K562 (cell line): Measurements from ENCODE around the gene TMEM184A. TPM values are rescaled to one million over a fixed set of nuclear protein-coding genes. Genes with fewer than 3 reads are reported as not detected.

Experiments
- ATAC-seq: fragments of 200-7000 bp; cut with Tn5 transposase; 3 replicates; pipeline ENCODE4 v1.9.1; 2020; ENCODE audit warnings: moderate library complexity
- BruUV-seq: library from RNA; stranded (reverse); fragments of 400-500 nt; replicated peaks from 2 replicates; lab custom pipeline; 2021; lab: Mats Ljungman, UMichigan
- CTCF ChIA-PET: fragments of 300-600 bp; formaldehyde crosslinking; extraction: SDS; loops from one replicate; lab custom pipeline; 2021; ENCODE audit warnings: low intra/inter-chr PET ratio; lab: Yijun Ruan, JAX
- POLR2A ChIA-PET: fragments of 300-600, 350-650 bp; sonication (Branson Sonifier 250); formaldehyde crosslinking; extraction: SDS; loops from one replicate; lab custom pipeline; 2021; ENCODE audit warnings: antibody characterized with exemption, inconsistent platforms; lab: Yijun Ruan, JAX
- DNase-seq, 4 experiments: peaks; one replicate each; pipeline versions ENCODE4 v3.0.0 to v3.0.0-alpha.2; 2011 to 2018; ENCODE audit warnings: low spot score in 3 of 4, mixed read lengths in 3 of 4; ENCODE audit errors: extremely low read depth in 1 of 4
- FAIRE-seq: peaks from 2 replicates; lab custom pipeline; 2011; peaks lifted over from hg19 to GRCh38; lab: Jason Lieb, UNC
- H2AFZ ChIP-seq: 2 replicates; pipeline ENCODE4 v1.6.0; 2011; ENCODE audit warnings: low read depth, low read length, control low read depth, inconsistent platforms
- H3K27ac ChIP-seq: fragments of 200-600 bp; 3 replicates; pipeline ENCODE4 v1.8.0; 2011; ENCODE audit warnings: low read depth, mild to moderate bottlenecking, control low read depth, inconsistent platforms, low read length, moderate library complexity, mixed read lengths; ENCODE audit errors: extremely low read depth
- H3K27me3 ChIP-seq, 2 experiments: fragments of 300-600 bp in 1 of 2; 2 replicates in 1 of 2; 3 replicates in 1 of 2; pipeline versions ENCODE4 v1.6.0 to v1.8.0; 2011; ENCODE audit warnings: inconsistent platforms in 2 of 2, low read length in 2 of 2, mild to moderate bottlenecking in 1 of 2, mixed read lengths in 1 of 2, moderate library complexity in 1 of 2; ENCODE audit not compliant: control insufficient read depth in 2 of 2, insufficient read depth in 2 of 2
- H3K36me3 ChIP-seq: fragments of 300-600 bp; 3 replicates; pipeline ENCODE4 v1.8.0; 2011; ENCODE audit warnings: mild to moderate bottlenecking, low read length, inconsistent platforms; ENCODE audit not compliant: control insufficient read depth, insufficient read depth
- H3K4me1 ChIP-seq, 2 experiments: fragments of 200-600 bp in 1 of 2; replicated peaks in 1 of 2; 2 replicates in 1 of 2; 3 replicates in 1 of 2; pipeline versions ENCODE4 v1.5.1 to v1.8.0; 2011; ENCODE audit warnings: inconsistent platforms in 2 of 2, low read length in 2 of 2, mild to moderate bottlenecking in 1 of 2, mixed read lengths in 1 of 2, moderate library complexity in 1 of 2; ENCODE audit not compliant: control insufficient read depth in 2 of 2, insufficient read depth in 2 of 2
- H3K4me2 ChIP-seq: 2 replicates; pipeline ENCODE4 v1.6.1; 2011; ENCODE audit warnings: low read length, control low read depth, inconsistent platforms, mixed read lengths; ENCODE audit not compliant: insufficient read depth
- H3K4me3 ChIP-seq: fragments of 200-600 bp; sonication (generic), shearing (Covaris generic); 2 replicates; pipeline ENCODE4 v1.5.1; 2016; ENCODE audit warnings: control low read depth, inconsistent platforms
- H3K79me2 ChIP-seq: fragments of 200-600 bp; 3 replicates; pipeline ENCODE4 v1.8.0; 2011; ENCODE audit warnings: low read length, inconsistent platforms; ENCODE audit not compliant: control insufficient read depth, insufficient read depth
- H3K9ac ChIP-seq, 2 experiments: 2 replicates each; pipeline versions ENCODE4 v1.6.0 to v1.6.1; 2011; ENCODE audit warnings: low read depth in 2 of 2, low read length in 2 of 2, control low read depth in 1 of 2, inconsistent platforms in 1 of 2, mild to moderate bottlenecking in 1 of 2, mixed read lengths in 1 of 2; ENCODE audit not compliant: insufficient read depth in 1 of 2
- H3K9me1 ChIP-seq: one replicate; pipeline ENCODE4 v1.6.0; 2011; ENCODE audit warnings: inconsistent platforms, mild to moderate bottlenecking, low read length, moderate library complexity; ENCODE audit not compliant: control insufficient read depth, insufficient read depth
- H3K9me3 ChIP-seq: replicated peaks from 2 replicates; pipeline ENCODE4 v1.5.1; 2011; ENCODE audit warnings: low read depth, low read length, inconsistent platforms; ENCODE audit not compliant: control insufficient read depth, insufficient read depth
- H4K20me1 ChIP-seq: replicated peaks from 2 replicates; pipeline ENCODE4 v1.6.1; 2011; ENCODE audit warnings: low read length, inconsistent platforms, mixed read lengths; ENCODE audit not compliant: control insufficient read depth, insufficient read depth
- EP300 ChIP-seq: IDR thresholded peaks from 2 replicates; pipeline ENCODE4 v1.6.1; 2012; ENCODE audit warnings: low read length, improper control_type of control experiment
- OTX1 ChIP-seq: fragments of 450-650 bp; formaldehyde crosslinking; IDR thresholded peaks from 2 replicates; pipeline ENCODE4 v1.4.0; 2022; ENCODE audit warnings: mild to moderate bottlenecking
- TEAD4 ChIP-seq, 2 experiments: sonication (generic) in 1 of 2; formaldehyde crosslinking in 1 of 2; IDR thresholded peaks; 2 replicates each; pipeline versions ENCODE4 v1.6.1 to v1.8.0; 2012 to 2022; ENCODE audit warnings: borderline replicate concordance in 1 of 2, inconsistent platforms in 1 of 2, low read length in 1 of 2, mild to moderate bottlenecking in 1 of 2, missing genetic modification reagents in 1 of 2
- ZBTB7A ChIP-seq: IDR thresholded peaks from 2 replicates; pipeline ENCODE4 v1.6.1; 2011; ENCODE audit warnings: low read depth, mild to moderate bottlenecking, low read length, moderate library complexity, borderline replicate concordance; ENCODE audit not compliant: control insufficient read depth
- ZNF232 ChIP-seq: sonication (generic); formaldehyde crosslinking; IDR thresholded peaks from 2 replicates; pipeline ENCODE4 v1.8.0; 2022; ENCODE audit warnings: mild to moderate bottlenecking, missing genetic modification reagents
- WGBS: fragments of 100-300 bp; shearing (Covaris generic); methylation state at CpG from one replicate; pipeline ENCODE4 v1.1.6; 2016; ENCODE audit warnings: low coverage, mixed read lengths; ENCODE audit not compliant: insufficient coverage; ENCODE audit errors: missing lambda C conversion rate; 5-methylcytosine and 5-hydroxymethylcytosine counted together
- in situ Hi-C: fragments of 300-500 bp; cut with MboI; formaldehyde crosslinking; loops from 4 replicates; pipeline ENCODE4 v1.15.0; 2018; ENCODE audit warnings: inconsistent platforms, mixed read lengths
- intact Hi-C: fragments of 100-400 bp; cut with micrococcal nuclease; formaldehyde crosslinking; loops from 2 replicates; pipeline ENCODE4 v1.14.2; 2022
- polyA plus RNA-seq, 8 experiments: library from polyadenylated mRNA; depleted of rRNA in 4 of 8; stranded (reverse) in 5 of 8; unstranded in 3 of 8; fragments of >200 nt; fragmentation: Nextera tagmentation in 2 of 8; fragmentation: Illumina TruSeq in 1 of 8; extraction: Ambion mirVana in 2 of 8; extraction: Trizol in 1 of 8; gene quantifications; 2 replicates each; pipeline versions ENCODE4 v1.2.1 to v1.2.3, GENCODE V29; 2011 to 2014; ENCODE audit warnings: inconsistent platforms in 1 of 8, missing spikeins in 1 of 8
- total RNA-seq, 7 experiments: library from RNA; depleted of rRNA in 6 of 7; stranded (reverse); fragments of >200 nt in 6 of 7; fragmentation: Illumina TruSeq in 2 of 7; extraction: Trizol in 2 of 7; gene quantifications; 2 replicates each; pipeline versions ENCODE4 v1.2.1 to v1.2.3, GENCODE V29; 2011 to 2021; ENCODE audit warnings: low replicate concordance in 1 of 7
- TF ChIP-seq, protein P1 (sequence below): fragments of 250-450 bp; sonication (Bioruptor Pico); IDR thresholded peaks from 2 replicates; pipeline ENCODE4 v1.5.1; 2021; ENCODE audit warnings: mild to moderate bottlenecking
- TF ChIP-seq, protein P2 (sequence below): fragments of 450-650 bp; conservative IDR thresholded peaks from 2 replicates; pipeline ENCODE4 v1.6.1; 2016; ENCODE audit warnings: missing genetic modification characterization, low read depth, mild to moderate bottlenecking, control low read depth, missing compliant biosample characterization

The TMEM184A gene
- total and polyA plus RNA-seq, 9 of the 15 experiments (the other 6 are each of a cell fraction or from before 2014, with no cell fraction given): 0.10 to 0.18 (median 0.11) TPM; not detected in 6

DNA sequence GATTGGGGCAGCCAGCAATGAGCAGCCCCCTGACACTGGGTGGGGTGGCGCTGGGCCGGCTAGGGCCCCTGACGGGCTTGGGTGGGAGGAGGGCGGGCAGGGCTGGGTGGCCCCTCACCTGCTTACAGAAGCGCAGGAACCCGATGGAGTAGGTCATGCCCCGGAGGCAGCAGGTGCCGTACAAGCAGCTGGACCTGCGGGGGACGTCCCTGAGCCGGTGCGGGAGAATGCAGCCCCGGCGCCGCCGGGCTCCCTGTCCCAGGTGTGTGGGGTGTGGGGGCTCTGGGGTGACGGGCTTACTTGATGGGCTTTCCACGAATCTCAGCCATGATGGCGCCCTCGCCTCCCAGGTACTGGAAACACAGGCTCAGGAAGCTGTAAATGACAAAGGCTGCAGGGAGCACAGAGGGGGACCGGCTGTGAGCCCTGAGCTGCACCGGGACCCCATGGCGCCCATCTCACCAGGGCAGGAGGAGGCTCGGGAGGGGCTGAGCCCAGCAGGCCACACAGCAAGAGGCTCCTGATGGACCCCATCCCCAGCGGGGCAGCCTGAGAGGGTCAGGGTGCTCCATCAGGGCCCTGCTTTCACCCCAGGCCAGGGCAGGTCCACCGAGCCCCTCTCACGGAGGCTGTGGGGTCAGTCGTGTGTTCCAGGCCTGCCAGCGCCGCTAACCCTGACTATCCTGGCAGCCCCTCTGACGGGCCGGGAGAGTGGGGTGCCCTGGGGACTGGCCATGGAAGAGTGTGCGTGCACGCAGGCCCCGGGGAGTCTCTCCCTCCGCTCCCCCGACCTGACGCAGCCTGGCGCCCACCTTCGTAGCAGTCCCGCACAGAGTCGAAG, 5.8 kb downstream of the TMEM184A start:
- no TSS peak for BruUV-seq
- WGBS: 16% methylated on average over 31 of the region's 42 CpGs
- Histone ChIP-seq H3K79me2 (no peaks in the 10 kb centered on the region), H3K4me3 (no peak overlapping the region)
- TF ChIP-seq ZNF232 (CRISPR knock-in tag) (no peak), EP300 (no peak), TEAD4 (IDR thresholded peaks at IDR 0.05; ENCODE audit: low read length) (no peak), TEAD4 (CRISPR knock-in tag; IDR thresholded peaks at IDR 0.05; ENCODE audit: borderline replicate concordance) (no peak), OTX1 (CRISPR knock-in tag) (no peak), ZBTB7A (no peak)
- TF ChIP-seq, protein P1, sequence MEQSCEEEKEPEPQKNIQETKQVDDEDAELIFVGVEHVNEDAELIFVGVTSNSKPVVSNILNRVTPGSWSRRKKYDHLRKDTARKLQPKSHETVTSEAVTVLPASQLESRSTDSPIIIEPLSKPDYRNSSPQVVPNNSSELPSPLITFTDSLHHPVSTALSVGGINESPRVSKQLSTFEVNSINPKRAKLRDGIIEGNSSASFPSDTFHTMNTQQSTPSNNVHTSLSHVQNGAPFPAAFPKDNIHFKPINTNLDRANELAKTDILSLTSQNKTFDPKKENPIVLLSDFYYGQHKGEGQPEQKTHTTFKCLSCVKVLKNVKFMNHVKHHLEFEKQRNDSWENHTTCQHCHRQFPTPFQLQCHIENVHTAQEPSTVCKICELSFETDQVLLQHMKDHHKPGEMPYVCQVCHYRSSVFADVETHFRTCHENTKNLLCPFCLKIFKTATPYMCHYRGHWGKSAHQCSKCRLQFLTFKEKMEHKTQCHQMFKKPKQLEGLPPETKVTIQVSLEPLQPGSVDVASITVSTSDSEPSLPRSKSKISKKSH (CRISPR knock-in tag): no peak
- TF ChIP-seq, protein P2, sequence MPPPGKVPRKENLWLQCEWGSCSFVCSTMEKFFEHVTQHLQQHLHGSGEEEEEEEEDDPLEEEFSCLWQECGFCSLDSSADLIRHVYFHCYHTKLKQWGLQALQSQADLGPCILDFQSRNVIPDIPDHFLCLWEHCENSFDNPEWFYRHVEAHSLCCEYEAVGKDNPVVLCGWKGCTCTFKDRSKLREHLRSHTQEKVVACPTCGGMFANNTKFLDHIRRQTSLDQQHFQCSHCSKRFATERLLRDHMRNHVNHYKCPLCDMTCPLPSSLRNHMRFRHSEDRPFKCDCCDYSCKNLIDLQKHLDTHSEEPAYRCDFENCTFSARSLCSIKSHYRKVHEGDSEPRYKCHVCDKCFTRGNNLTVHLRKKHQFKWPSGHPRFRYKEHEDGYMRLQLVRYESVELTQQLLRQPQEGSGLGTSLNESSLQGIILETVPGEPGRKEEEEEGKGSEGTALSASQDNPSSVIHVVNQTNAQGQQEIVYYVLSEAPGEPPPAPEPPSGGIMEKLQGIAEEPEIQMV (tag): no peak
- TF ChIP-seq, all 486 proteins: peak for 0
- Histone ChIP-seq H3K36me3 (no peaks in the 10 kb centered on the region), H3K4me2 (no peak overlapping the region), H3K9ac (no peak overlapping the region), H3K27me3 (peaks cover 0 to 18% of the 10 kb centered on the region in 2 experiments; a peak in 2 of 5 replicates), H2AFZ (no peak overlapping the region), H3K9me3 (no peaks in the 10 kb centered on the region), H3K4me1 (peaks cover 0 to 76% of the 10 kb centered on the region in 2 experiments; a peak in 4 of 5 replicates), H3K27ac (no peak overlapping the region), H4K20me1 (no peaks in the 10 kb centered on the region), H3K9me1 (no peaks in the 10 kb centered on the region)
- in situ Hi-C loops (no loop called here), intact Hi-C loops (no loop called here)
- ATAC-seq (no peak), DNase-seq (no peak), FAIRE-seq (no peak)
- CTCF ChIA-PET: no interaction called here
- POLR2A ChIA-PET: interaction anchor here (0.6 kb wide), 1 partner anchor 649 kb away, joined by 3 read pairs; no protein-coding TSS in a partner anchor
